H9 (cell line): ENCODE data around the gene CCR3. TPM values are rescaled to one million over a fixed set of nuclear protein-coding genes. Genes with fewer than 3 reads are reported as not detected.

Experiments
- DNase-seq: peaks from one replicate; pipeline ENCODE4 v3.0.0-alpha.2; 2017
- H2AFZ ChIP-seq: one replicate; pipeline ENCODE4 v1.6.1; 2013; ENCODE audit warnings: mild to moderate bottlenecking, low read length, control low read depth, moderate library complexity
- H2AK5ac ChIP-seq: 2 replicates; pipeline ENCODE4 v1.6.1; 2013; ENCODE audit warnings: low read length, control low read depth, mixed read lengths; ENCODE audit not compliant: insufficient read length
- H2BK120ac ChIP-seq: one replicate; pipeline ENCODE4 v1.6.1; 2013; ENCODE audit warnings: low read depth, mild to moderate bottlenecking, low read length, control low read depth, inconsistent platforms; ENCODE audit not compliant: poor library complexity, severe bottlenecking
- H2BK12ac ChIP-seq: 2 replicates; pipeline ENCODE4 v1.6.1; 2013; ENCODE audit warnings: low read length, control low read depth, mixed read lengths, low read depth; ENCODE audit not compliant: insufficient read length
- H2BK15ac ChIP-seq: 2 replicates; pipeline ENCODE4 v1.6.1; 2013; ENCODE audit warnings: low read depth, low read length, control low read depth
- H2BK20ac ChIP-seq: one replicate; pipeline ENCODE4 v1.6.1; 2013; ENCODE audit warnings: low read depth, mild to moderate bottlenecking, low read length, control low read depth, inconsistent platforms; ENCODE audit not compliant: poor library complexity, severe bottlenecking
- H2BK5ac ChIP-seq: 2 replicates; pipeline ENCODE4 v1.6.1; 2013; ENCODE audit warnings: low read length, control low read depth, mixed read lengths; ENCODE audit not compliant: insufficient read length
- H3K14ac ChIP-seq: 2 replicates; pipeline ENCODE4 v1.6.1; 2013; ENCODE audit warnings: low read length, control low read depth; ENCODE audit not compliant: insufficient read depth
- H3K18ac ChIP-seq: 2 replicates; pipeline ENCODE4 v1.6.1; 2013; ENCODE audit warnings: low read depth, mild to moderate bottlenecking, mixed read lengths, low read length, control low read depth; ENCODE audit not compliant: insufficient read length
- H3K23ac ChIP-seq: 2 replicates; pipeline ENCODE4 v1.6.1; 2013; ENCODE audit warnings: low read length, control low read depth, mixed read lengths, low read depth; ENCODE audit not compliant: insufficient read length
- H3K23me2 ChIP-seq: 2 replicates; pipeline ENCODE4 v1.6.1; 2013; ENCODE audit warnings: low read depth, mild to moderate bottlenecking, mixed read lengths, low read length, control low read depth; ENCODE audit not compliant: insufficient read length, poor library complexity, severe bottlenecking
- H3K27ac ChIP-seq: 2 replicates; pipeline ENCODE4 v1.5.1; 2013; ENCODE audit warnings: low read length, control low read depth, mixed read lengths, low read depth; ENCODE audit not compliant: insufficient read length
- H3K27me3 ChIP-seq: 2 replicates; pipeline ENCODE4 v1.6.1; 2013; ENCODE audit warnings: low read length, control low read depth, inconsistent platforms; ENCODE audit not compliant: insufficient read depth
- H3K4ac ChIP-seq: 2 replicates; pipeline ENCODE4 v1.6.1; 2013; ENCODE audit warnings: low read depth, mild to moderate bottlenecking, control low read depth, inconsistent platforms, low read length, moderate library complexity
- H3K4me1 ChIP-seq: 2 replicates; pipeline ENCODE4 v1.6.1; 2013; ENCODE audit warnings: low read length, control low read depth, inconsistent platforms; ENCODE audit not compliant: insufficient read depth
- H3K4me2 ChIP-seq: 2 replicates; pipeline ENCODE4 v1.6.1; 2013; ENCODE audit warnings: low read length, control low read depth, mixed read lengths; ENCODE audit not compliant: insufficient read length, insufficient read depth
- H3K56ac ChIP-seq: 2 replicates; pipeline ENCODE4 v1.6.1; 2013; ENCODE audit warnings: low read depth, mild to moderate bottlenecking, mixed read lengths, low read length, control low read depth; ENCODE audit not compliant: insufficient read length
- H3K79me1 ChIP-seq: 2 replicates; pipeline ENCODE4 v1.6.1; 2013; ENCODE audit warnings: low read depth, mild to moderate bottlenecking, moderate library complexity, low read length, control low read depth, inconsistent platforms; ENCODE audit not compliant: insufficient read depth, poor library complexity, severe bottlenecking
- H3K79me2 ChIP-seq: 2 replicates; pipeline ENCODE4 v1.6.1; 2013; ENCODE audit warnings: low read length, control low read depth, inconsistent platforms; ENCODE audit not compliant: insufficient read depth
- H3K9ac ChIP-seq: 2 replicates; pipeline ENCODE4 v1.6.1; 2013; ENCODE audit warnings: low read length, control low read depth, mixed read lengths; ENCODE audit not compliant: insufficient read length; ENCODE audit errors: extremely low read depth
- H3K9me3 ChIP-seq: one replicate; pipeline ENCODE4 v1.6.1; 2013; ENCODE audit warnings: low read depth, low read length, inconsistent platforms; ENCODE audit not compliant: control insufficient read depth
- H3T11ph ChIP-seq: one replicate; pipeline ENCODE4 v1.6.1; 2013; ENCODE audit warnings: mild to moderate bottlenecking, low read length, control low read depth, inconsistent platforms
- H4K20me1 ChIP-seq: one replicate; pipeline ENCODE4 v1.6.1; 2013; ENCODE audit not compliant: control insufficient read depth, insufficient read length, insufficient read depth
- H4K5ac ChIP-seq: 2 replicates; pipeline ENCODE4 v1.6.1; 2013; ENCODE audit warnings: low read depth, mild to moderate bottlenecking, mixed read lengths, low read length, control low read depth; ENCODE audit not compliant: insufficient read length
- H4K8ac ChIP-seq: replicated peaks from 2 replicates; pipeline ENCODE4 v1.6.1; 2013; ENCODE audit warnings: low read length, control low read depth, mixed read lengths, low read depth; ENCODE audit not compliant: insufficient read length
- H4K91ac ChIP-seq: 2 replicates; pipeline ENCODE4 v1.6.1; 2013; ENCODE audit warnings: low read depth, mild to moderate bottlenecking, moderate library complexity, mixed read lengths, low read length, control low read depth; ENCODE audit not compliant: insufficient read length
- H3K27ac Mint-ChIP-seq, 3 experiments: 2 replicates in 2 of 3; 3 replicates in 1 of 3; pipeline ENCODE4 v1.8.0; 2020 to 2021; ENCODE audit warnings: mixed read lengths in 3 of 3, mild to moderate bottlenecking in 1 of 3, moderate library complexity in 1 of 3
- H3K27me3 Mint-ChIP-seq: 2 replicates; pipeline ENCODE4 v1.8.0; 2021; ENCODE audit warnings: low read depth, mild to moderate bottlenecking, moderate library complexity, mixed read lengths
- H3K36me3 Mint-ChIP-seq, 3 experiments: 2 replicates in 2 of 3; 3 replicates in 1 of 3; pipeline ENCODE4 v1.8.0; 2020 to 2021; ENCODE audit warnings: low read depth in 3 of 3, mixed read lengths in 3 of 3; ENCODE audit not compliant: insufficient read depth in 1 of 3
- H3K4me1 Mint-ChIP-seq, 2 experiments: 2 replicates each; pipeline ENCODE4 v1.8.0; 2020; ENCODE audit warnings: mixed read lengths in 2 of 2
- H3K4me3 Mint-ChIP-seq, 2 experiments: 2 replicates in 1 of 2; 3 replicates in 1 of 2; pipeline ENCODE4 v1.8.0; 2020 to 2021; ENCODE audit warnings: mild to moderate bottlenecking in 2 of 2, mixed read lengths in 2 of 2, moderate library complexity in 1 of 2
- H3K9me3 Mint-ChIP-seq, 2 experiments: 2 replicates in 1 of 2; 3 replicates in 1 of 2; pipeline ENCODE4 v1.8.0; 2020; ENCODE audit warnings: mild to moderate bottlenecking in 2 of 2, mixed read lengths in 2 of 2, moderate library complexity in 1 of 2
- WGBS: extraction: QIAGEN DNeasy Blood & Tissue Kit; methylation state at CpG from one replicate; pipeline ENCODE4 v1.1.7; 2013; ENCODE audit warnings: missing lambda C conversion rate, low lambda C conversion rate, mixed read lengths; ENCODE audit not compliant: insufficient read length; ENCODE audit errors: extremely low coverage; 5-methylcytosine and 5-hydroxymethylcytosine counted together
- total RNA-seq: library from RNA; stranded (reverse); gene quantifications from 2 replicates; pipeline ENCODE4 v1.2.1, GENCODE V29; 2021
- TF ChIP-seq, protein P1 (sequence below): fragments of 200-600 bp; sonication (generic); conservative IDR thresholded peaks from 3 replicates; pipeline ENCODE4 v1.8.0; 2021; ENCODE audit warnings: antibody characterized with exemption, mild to moderate bottlenecking

The CCR3 gene
- total RNA-seq, 1 experiment from 2014 or later: not detected

DNA sequence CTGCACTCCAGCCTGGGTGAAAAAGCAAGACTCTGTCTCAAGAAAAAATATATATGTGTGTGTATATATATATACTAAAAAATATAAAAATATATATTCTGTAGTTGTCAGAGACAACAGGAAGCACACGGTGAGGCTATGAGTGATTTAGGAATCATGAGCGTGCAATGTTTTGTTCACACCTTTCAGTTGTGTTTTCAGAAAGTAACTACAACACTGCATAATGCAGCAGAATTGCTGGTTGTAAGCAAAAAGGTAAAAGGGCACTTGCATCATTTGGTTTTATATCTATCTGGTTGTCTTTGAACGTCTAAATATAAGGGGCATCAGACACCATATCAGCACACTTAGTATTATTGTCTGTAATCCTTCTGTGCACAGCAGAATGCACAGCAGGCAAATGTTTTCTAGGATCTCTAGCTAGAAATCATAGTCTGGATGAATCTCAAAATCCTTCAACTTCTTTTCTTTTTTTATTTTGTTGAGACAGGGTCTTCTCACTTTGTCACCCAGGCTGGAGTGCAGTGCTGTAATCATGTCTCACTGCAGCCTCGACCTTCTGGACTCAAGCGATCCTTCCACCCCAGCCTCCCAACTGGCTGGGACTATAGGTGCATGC, 44.8 kb downstream of the CCR3 start:
- H3K36me3 Mint-ChIP-seq: no peaks in the 10 kb centered on the region

More for the DNA sequence above, 44.8 kb downstream of the CCR3 start:
- H2BK15ac ChIP-seq: no peak overlapping the region
- no peaks in the 10 kb centered on the region; a peak in 1 of 5 replicates for H3K9me3 Mint-ChIP-seq
- DNase-seq: no peak
- no peak overlapping the region for H4K91ac ChIP-seq
- WGBS: no CpG with 5 or more reads among the region's 5 CpGs
- H3K56ac ChIP-seq: no peak overlapping the region
- H4K8ac ChIP-seq: no peak overlapping the region
- H3K79me2 ChIP-seq: no peaks in the 10 kb centered on the region
- no peak overlapping the region for H3T11ph ChIP-seq
- TF ChIP-seq, protein P1, sequence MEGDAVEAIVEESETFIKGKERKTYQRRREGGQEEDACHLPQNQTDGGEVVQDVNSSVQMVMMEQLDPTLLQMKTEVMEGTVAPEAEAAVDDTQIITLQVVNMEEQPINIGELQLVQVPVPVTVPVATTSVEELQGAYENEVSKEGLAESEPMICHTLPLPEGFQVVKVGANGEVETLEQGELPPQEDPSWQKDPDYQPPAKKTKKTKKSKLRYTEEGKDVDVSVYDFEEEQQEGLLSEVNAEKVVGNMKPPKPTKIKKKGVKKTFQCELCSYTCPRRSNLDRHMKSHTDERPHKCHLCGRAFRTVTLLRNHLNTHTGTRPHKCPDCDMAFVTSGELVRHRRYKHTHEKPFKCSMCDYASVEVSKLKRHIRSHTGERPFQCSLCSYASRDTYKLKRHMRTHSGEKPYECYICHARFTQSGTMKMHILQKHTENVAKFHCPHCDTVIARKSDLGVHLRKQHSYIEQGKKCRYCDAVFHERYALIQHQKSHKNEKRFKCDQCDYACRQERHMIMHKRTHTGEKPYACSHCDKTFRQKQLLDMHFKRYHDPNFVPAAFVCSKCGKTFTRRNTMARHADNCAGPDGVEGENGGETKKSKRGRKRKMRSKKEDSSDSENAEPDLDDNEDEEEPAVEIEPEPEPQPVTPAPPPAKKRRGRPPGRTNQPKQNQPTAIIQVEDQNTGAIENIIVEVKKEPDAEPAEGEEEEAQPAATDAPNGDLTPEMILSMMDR: no peak
- H3K27ac Mint-ChIP-seq: no peak overlapping the region; a peak in 1 of 7 replicates
- no peak overlapping the region for H2BK12ac ChIP-seq
- H3K9me3 ChIP-seq: no peaks in the 10 kb centered on the region
- no peaks in the 10 kb centered on the region for H3K4me1 ChIP-seq
- no peak overlapping the region for H3K14ac ChIP-seq
- H3K27me3 Mint-ChIP-seq: no peaks in the 10 kb centered on the region
- no peaks in the 10 kb centered on the region for H3K23me2 ChIP-seq
- no peak overlapping the region for H3K23ac ChIP-seq
- H2AK5ac ChIP-seq: no peak overlapping the region
- no peak overlapping the region for H3K4me3 Mint-ChIP-seq
- H3K27me3 ChIP-seq: no peaks in the 10 kb centered on the region
- H2BK120ac ChIP-seq: no peak overlapping the region
- H3K9ac ChIP-seq: no peak overlapping the region
- H3K4me2 ChIP-seq: no peak overlapping the region
- no peak overlapping the region for H3K18ac ChIP-seq
- H2AFZ ChIP-seq: no peak overlapping the region
- H4K20me1 ChIP-seq: no peaks in the 10 kb centered on the region
- H3K4me1 Mint-ChIP-seq: no peaks in the 10 kb centered on the region
- H3K79me1 ChIP-seq: no peaks in the 10 kb centered on the region
- H2BK5ac ChIP-seq: no peak overlapping the region
- no peak overlapping the region for H3K27ac ChIP-seq
- no peak overlapping the region for H2BK20ac ChIP-seq
- H4K5ac ChIP-seq: no peak overlapping the region
- no peak overlapping the region for H3K4ac ChIP-seq
